ENCODE data around the gene PLOD2.

PLOD2 gene

GRCh38 chr3:146036281-146036680 lies 124.7 kb downstream of the PLOD2 start:
- Mint-ChIP-seq H3K27me3 (no peaks in the 10 kb centered on the region), H3K4me3 (no peak overlapping the region), H3K4me1 (ENCODE audit: low read depth) (no peaks in the 10 kb centered on the region), H3K27ac (no peak overlapping the region), H3K9me3 (ENCODE audit: low read depth) (peaks cover 6% of the 10 kb centered on the region), H3K36me3 (no peaks in the 10 kb centered on the region)

GRCh38 chr3:146035366-146035765 lies 125.6 kb downstream of the PLOD2 start:
- no peak overlapping the region for H3K4me3 Mint-ChIP-seq
- H3K27me3 Mint-ChIP-seq: no peaks in the 10 kb centered on the region
- H3K9me3 Mint-ChIP-seq (ENCODE audit: low read depth): peaks cover 11% of the 10 kb centered on the region
- H3K36me3 Mint-ChIP-seq: peaks cover 1% of the 10 kb centered on the region
- H3K27ac Mint-ChIP-seq: no peak overlapping the region
- no peaks in the 10 kb centered on the region for H3K4me1 Mint-ChIP-seq (ENCODE audit: low read depth)

GRCh38 chr3:146033950-146034349 lies 127.0 kb downstream of the PLOD2 start:
- Mint-ChIP-seq H3K4me3 (no peak overlapping the region), H3K27ac (no peak overlapping the region), H3K27me3 (no peaks in the 10 kb centered on the region), H3K4me1 (ENCODE audit: low read depth) (no peaks in the 10 kb centered on the region), H3K9me3 (ENCODE audit: low read depth) (peaks cover 12% of the 10 kb centered on the region), H3K36me3 (peaks cover 3% of the 10 kb centered on the region)

GRCh38 chr3:146026547-146026946 lies 134.4 kb downstream of the PLOD2 start:
- no peaks in the 10 kb centered on the region for H3K4me1 Mint-ChIP-seq (ENCODE audit: low read depth)
- H3K9me3 Mint-ChIP-seq (ENCODE audit: low read depth): peaks cover 9% of the 10 kb centered on the region
- peaks cover 3% of the 10 kb centered on the region for H3K36me3 Mint-ChIP-seq
- H3K27me3 Mint-ChIP-seq: no peaks in the 10 kb centered on the region
- H3K4me3 Mint-ChIP-seq: no peak overlapping the region
- H3K27ac Mint-ChIP-seq: no peak overlapping the region

- H3K4me1 Mint-ChIP-seq (ENCODE audit: low read depth): no peaks in the 10 kb centered on the region
- H3K9me3 Mint-ChIP-seq (ENCODE audit: low read depth): no peaks in the 10 kb centered on the region
- H3K27me3 Mint-ChIP-seq: no peaks in the 10 kb centered on the region
- H3K27ac Mint-ChIP-seq: no peak overlapping the region
- no peaks in the 10 kb centered on the region for H3K36me3 Mint-ChIP-seq
- H3K4me3 Mint-ChIP-seq: no peak overlapping the region
Measured at GRCh38 chr3:146024260-146024659, 136.7 kb downstream of the PLOD2 start.

- Mint-ChIP-seq H3K36me3 (no peaks in the 10 kb centered on the region), H3K9me3 (ENCODE audit: low read depth) (no peaks in the 10 kb centered on the region), H3K27me3 (no peaks in the 10 kb centered on the region), H3K27ac (no peak overlapping the region), H3K4me1 (ENCODE audit: low read depth) (no peaks in the 10 kb centered on the region), H3K4me3 (no peak overlapping the region)
Measured at GRCh38 chr3:146020969-146021368, 140.0 kb downstream of the PLOD2 start.

- no peak overlapping the region for H3K27ac Mint-ChIP-seq
- H3K4me3 Mint-ChIP-seq: no peak overlapping the region
- H3K4me1 Mint-ChIP-seq (ENCODE audit: low read depth): no peaks in the 10 kb centered on the region
- H3K36me3 Mint-ChIP-seq: no peaks in the 10 kb centered on the region
- H3K27me3 Mint-ChIP-seq: no peaks in the 10 kb centered on the region
- no peaks in the 10 kb centered on the region for H3K9me3 Mint-ChIP-seq (ENCODE audit: low read depth)
Measured at GRCh38 chr3:146019508-146019907, 141.5 kb downstream of the PLOD2 start.

Measured in activated naive CD8-positive, alpha-beta T cell (primary cell).